AG09319 (cell line): ENCODE measurements around the gene SLC34A2.

Experiments
- DNase-seq: peaks from one replicate; pipeline ENCODE4 v3.0.0-alpha.2; 2010; ENCODE audit warnings: low read depth; ENCODE audit errors: extremely low read depth
- TF ChIP-seq, protein P1 (sequence below): IDR thresholded peaks from 2 replicates; pipeline ENCODE4 v1.5.1; 2011; ENCODE audit warnings: low read depth, mild to moderate bottlenecking, inconsistent platforms, low read length, moderate library complexity

SLC34A2 gene

DNA sequence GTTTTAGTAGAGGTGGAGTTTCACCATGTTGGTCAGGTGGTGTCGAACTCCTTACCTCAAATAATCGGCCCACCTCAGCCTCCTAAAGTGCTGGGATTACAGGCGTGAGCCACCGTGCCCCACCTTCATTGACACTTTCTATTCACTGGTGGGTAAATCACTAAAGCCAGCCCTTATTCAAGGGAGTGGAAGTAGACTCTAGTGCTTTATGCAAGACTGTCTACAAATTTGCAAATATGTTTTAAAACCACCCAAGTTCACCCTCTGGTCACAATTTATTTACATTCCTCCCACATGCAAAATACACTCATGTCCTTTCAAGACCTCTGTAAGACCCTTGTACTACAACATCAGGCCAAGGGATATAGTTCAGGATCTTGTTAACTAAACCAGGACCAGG, 45.0 kb downstream of the SLC34A2 start:
- DNase-seq = no peak

DNA sequence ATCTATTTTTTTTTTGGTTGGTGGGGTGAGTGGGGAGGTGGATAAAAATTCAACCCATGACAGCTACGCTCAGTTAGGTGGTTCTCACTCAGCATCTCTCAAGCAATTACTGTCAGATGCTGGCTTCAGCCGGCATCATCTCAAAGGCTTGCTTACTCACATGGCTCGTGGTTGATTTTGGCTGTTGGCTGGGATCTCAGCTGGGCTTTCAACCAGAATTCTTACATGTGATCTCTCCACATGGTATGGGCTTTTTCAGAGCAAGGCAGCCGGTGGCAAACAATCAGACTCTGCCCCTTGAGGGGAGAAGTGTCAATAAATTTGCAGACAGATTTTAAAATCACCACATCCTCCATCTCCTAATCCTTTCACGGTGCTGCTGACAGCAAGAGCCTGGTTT, 47.2 kb downstream of the SLC34A2 start:
- peak; percentile 5 for DNase-seq
- TF ChIP-seq, protein P1, sequence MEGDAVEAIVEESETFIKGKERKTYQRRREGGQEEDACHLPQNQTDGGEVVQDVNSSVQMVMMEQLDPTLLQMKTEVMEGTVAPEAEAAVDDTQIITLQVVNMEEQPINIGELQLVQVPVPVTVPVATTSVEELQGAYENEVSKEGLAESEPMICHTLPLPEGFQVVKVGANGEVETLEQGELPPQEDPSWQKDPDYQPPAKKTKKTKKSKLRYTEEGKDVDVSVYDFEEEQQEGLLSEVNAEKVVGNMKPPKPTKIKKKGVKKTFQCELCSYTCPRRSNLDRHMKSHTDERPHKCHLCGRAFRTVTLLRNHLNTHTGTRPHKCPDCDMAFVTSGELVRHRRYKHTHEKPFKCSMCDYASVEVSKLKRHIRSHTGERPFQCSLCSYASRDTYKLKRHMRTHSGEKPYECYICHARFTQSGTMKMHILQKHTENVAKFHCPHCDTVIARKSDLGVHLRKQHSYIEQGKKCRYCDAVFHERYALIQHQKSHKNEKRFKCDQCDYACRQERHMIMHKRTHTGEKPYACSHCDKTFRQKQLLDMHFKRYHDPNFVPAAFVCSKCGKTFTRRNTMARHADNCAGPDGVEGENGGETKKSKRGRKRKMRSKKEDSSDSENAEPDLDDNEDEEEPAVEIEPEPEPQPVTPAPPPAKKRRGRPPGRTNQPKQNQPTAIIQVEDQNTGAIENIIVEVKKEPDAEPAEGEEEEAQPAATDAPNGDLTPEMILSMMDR = no peak

More for the DNA sequence above, 45.0 kb downstream of the SLC34A2 start:
- TF ChIP-seq, protein P1 = no peak

DNA sequence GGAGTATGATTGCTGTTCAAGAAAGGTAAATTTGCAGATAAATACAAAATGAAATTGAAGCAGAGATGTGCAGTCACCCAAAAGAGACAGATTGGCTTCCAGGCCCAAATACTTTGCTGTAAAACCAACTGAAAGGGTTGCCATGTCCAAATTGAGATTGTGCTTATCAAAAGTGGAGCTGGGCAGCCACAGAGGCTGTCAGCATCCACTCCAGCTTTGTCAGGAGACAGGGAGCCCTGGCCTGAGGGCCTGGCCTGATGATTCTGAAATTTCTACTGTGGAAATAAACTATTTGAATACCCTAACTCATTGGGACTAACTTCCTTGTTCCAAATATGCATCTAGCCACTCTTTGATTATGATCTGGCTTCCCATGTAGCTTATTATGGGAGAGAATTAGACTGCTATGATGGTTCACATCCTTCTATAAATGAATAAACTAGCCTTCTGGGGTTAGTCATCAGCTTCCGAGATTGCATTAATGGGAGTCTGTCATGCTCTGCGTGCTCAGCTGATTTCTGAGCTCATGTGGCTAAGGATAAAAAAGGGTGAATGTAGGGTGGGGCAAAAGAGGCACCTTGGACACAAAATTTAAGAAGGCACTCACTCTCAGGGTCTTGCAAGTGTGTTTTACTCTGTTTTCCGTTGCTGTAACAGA, 48.2 kb downstream of the SLC34A2 start:
- DNase-seq = no peak
- TF ChIP-seq, protein P1 = no peak

DNA sequence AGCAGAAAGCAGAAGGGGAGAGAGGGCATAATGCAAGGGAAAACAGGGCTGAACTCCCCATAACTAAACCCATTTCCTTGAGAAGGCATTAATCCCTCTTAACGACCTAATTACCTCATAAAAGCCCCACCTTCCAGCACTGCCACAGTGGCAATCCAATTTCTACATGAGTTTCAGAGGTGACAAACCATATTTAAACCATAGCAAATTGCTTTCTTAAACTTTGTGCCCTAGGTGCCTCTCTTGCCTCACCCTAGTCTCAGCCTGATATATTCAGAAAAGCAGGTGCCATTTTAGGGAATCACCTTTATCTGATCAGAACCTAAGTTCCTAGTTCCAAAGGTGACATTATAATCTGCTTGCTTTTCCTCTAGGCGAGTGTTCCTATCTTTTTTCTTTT, 48.9 kb downstream of the SLC34A2 start:
- DNase-seq = no peak
- TF ChIP-seq, protein P1 = no peak

DNA sequence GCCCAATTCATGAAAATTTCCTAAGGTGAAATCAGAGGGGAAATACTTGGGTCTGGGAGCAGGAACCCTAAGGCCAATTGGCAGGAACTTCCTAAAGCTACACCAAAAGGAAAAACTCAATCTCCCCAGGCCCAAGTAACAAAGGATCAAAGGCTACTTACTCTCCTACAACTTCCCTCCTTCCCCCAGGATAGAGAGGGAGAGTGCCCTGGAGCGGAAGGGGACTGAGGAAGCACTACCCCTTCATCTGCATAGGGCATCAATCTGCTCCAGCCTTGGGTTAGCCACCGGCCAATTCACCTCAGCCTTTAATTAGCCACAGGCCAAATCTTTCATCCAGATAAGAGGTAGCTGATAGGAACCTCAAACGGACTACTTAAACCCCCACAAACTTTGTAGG, 55.0 kb downstream of the SLC34A2 start:
- no peak for DNase-seq
- TF ChIP-seq, protein P1 = no peak

DNA sequence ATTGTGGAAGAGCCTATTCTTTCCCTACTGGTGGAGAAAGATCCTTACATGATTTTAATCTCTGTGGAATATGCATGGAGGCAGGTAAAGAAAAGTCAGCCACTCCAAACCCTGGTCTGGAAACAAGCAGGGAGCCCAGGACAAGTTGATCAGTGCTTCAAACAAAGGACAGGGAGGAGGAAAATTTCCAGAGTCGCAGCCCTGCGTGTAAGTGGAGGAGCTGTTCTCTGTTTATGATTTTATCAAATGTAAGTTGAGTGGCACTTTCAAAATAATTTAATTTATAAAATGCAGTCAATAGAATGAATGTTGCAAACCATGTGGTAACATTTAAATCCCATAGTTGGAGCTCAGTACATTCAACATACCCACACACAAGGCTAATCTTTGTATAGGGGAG, 57.0 kb downstream of the SLC34A2 start:
- no peak for DNase-seq
- TF ChIP-seq, protein P1 = no peak

DNA sequence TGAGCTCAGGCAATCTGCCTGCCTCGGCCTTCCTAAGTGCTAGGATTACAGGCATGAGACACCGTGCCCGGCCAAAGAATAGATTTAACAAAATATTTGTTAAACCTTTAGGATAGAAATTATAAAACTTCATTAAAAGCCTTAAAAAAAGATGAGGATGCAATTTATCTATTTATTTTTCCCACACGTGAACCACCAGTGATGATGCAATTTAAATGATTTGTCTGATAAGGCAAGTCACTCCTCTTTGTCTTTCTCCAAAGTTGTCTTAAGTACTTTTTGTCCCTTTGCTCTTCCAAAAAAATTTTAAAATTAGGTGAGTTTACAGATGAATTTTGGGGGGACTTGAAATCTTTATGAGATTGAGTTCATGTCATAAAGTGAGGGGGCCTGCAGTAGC, 58.2 kb downstream of the SLC34A2 start:
- no peak for DNase-seq
- TF ChIP-seq, protein P1 = no peak
